Activated naive CD8-positive, alpha-beta T cell treated with anti-CD3 and anti-CD28 coated beads for 36 hours (primary cell): ENCODE data around the gene ZFP82. TPM values are rescaled to one million over a fixed set of nuclear protein-coding genes. Genes with fewer than 3 reads are reported as not detected.

ENCODE experiments used
- DNase-seq: peaks from one replicate; pipeline ENCODE4 v3.0.0; 2021
- H3K27ac Mint-ChIP-seq: one replicate; pipeline ENCODE4 v1.8.0; 2022; ENCODE audit warnings: mild to moderate bottlenecking, moderate library complexity, mixed read lengths
- H3K27me3 Mint-ChIP-seq: one replicate; pipeline ENCODE4 v1.8.0; 2022; ENCODE audit warnings: mild to moderate bottlenecking, mixed read lengths
- H3K36me3 Mint-ChIP-seq: one replicate; pipeline ENCODE4 v1.8.0; 2021; ENCODE audit warnings: mild to moderate bottlenecking, mixed read lengths
- H3K4me1 Mint-ChIP-seq: one replicate; pipeline ENCODE4 v1.8.0; 2021; ENCODE audit warnings: mixed read lengths
- H3K4me3 Mint-ChIP-seq: one replicate; pipeline ENCODE4 v1.8.0; 2022; ENCODE audit warnings: mild to moderate bottlenecking, moderate library complexity, mixed read lengths
- H3K9me3 Mint-ChIP-seq: one replicate; pipeline ENCODE4 v1.8.0; 2022; ENCODE audit warnings: mixed read lengths
- total RNA-seq, 2 experiments: library from RNA; stranded (reverse); gene quantifications; one replicate each; pipeline ENCODE4 v1.2.3, GENCODE V29; 2021

The ZFP82 gene
- 1 to 10 TPM; 5.2 to 5.7 TPM for total RNA-seq

DNA sequence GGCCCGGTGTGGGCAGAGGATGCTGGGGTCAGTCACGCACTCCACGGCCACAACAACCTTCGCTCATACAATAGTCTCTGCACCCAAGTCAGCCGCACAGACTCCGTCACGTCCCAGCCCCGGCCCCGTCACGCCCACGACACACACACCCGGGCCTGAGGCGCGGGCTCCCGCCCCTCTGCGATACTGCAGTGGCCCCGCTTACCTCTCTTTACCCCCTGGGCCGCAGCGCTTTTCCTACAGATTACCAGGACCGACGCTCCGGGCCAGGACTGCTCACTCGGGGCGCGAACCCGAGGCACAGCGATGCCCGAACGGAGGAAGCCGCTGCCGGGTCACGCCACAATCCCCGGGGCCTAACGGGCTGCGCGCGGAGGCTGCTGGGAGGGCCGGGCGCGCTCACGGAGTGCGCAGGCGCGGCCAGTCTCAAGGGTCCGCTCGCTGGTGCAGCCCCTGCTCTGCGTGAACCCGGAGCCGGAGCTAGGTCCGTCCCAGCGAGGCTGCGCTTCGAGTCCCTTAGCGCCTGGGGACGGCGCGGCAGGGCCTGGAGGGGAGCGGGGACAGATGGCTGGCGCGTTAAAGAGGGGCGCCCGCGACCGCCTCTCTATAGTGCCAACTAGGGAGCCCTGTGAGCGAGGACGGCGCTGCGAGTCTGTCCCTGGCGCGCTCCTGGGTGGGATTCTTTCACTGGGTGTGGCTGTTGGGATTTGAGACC lies at the start of gene ZFP82:
Gene ZFP82, minus strand, starts transcription at position 358 of the 715 bp plus-strand sequence. CDS start 8,855 bp downstream, outside the sequence.
- Mint-ChIP-seq H3K36me3 (peaks cover 70% of the 10 kb centered on the region), H3K4me3 (peak within 1 kb of the TSS; percentile 93), H3K4me1 (peaks cover 15% of the 10 kb centered on the region), H3K27ac (peak within 1 kb of the TSS; percentile 96), H3K9me3 (peaks cover 35% of the 10 kb centered on the region), H3K27me3 (peaks cover 30% of the 10 kb centered on the region)
- peak; percentile 86 for DNase-seq

DNA sequence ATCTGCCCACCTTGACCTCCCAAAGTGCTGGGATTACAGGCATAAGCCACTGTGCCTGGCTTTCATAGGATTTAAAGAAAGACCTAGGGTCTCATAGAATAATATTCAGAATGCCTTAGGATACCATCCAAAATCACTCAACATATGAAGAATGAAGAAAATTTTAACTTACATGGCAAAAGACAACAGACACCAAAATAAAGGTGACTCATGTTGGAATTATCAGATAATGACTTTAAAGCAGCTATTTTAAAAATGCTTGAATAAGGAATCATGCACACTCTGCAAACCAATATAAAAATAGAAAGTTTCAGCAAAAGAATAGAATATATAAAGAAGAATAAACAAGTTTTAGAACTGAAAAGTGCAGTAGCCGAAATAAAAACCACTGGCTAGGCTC lies 41.6 kb upstream of the ZFP82 start:
- DNase-seq = no peak
- H3K36me3 Mint-ChIP-seq = peaks cover 80% of the 10 kb centered on the region
- no peaks in the 10 kb centered on the region for H3K4me1 Mint-ChIP-seq
- H3K4me3 Mint-ChIP-seq = no peak overlapping the region
- no peak overlapping the region for H3K27ac Mint-ChIP-seq
- H3K9me3 Mint-ChIP-seq = peaks cover 38% of the 10 kb centered on the region
- no peaks in the 10 kb centered on the region for H3K27me3 Mint-ChIP-seq

DNA sequence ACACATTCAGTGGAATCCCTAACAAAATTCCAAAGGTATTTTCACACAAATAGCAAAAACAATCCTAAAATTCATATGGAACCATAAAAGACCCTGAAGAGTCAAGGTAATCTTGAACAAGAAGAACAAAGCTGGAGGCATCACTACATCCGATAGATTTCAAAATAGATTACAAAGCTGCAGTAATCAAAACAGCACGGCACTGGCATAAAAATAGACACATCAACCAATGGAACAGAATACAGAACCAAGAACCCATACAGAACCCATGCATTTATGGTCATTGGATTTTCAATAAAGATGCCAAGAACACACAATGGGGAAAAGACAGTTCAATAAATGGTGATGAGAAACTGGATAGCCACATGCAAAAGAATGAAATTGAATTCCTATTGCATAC lies 38.4 kb upstream of the ZFP82 start:
- Mint-ChIP-seq H3K4me3 (no peak overlapping the region), H3K27me3 (no peaks in the 10 kb centered on the region), H3K27ac (no peak overlapping the region), H3K9me3 (peaks cover 56% of the 10 kb centered on the region), H3K36me3 (peaks cover 87% of the 10 kb centered on the region), H3K4me1 (no peaks in the 10 kb centered on the region)
- DNase-seq = no peak

DNA sequence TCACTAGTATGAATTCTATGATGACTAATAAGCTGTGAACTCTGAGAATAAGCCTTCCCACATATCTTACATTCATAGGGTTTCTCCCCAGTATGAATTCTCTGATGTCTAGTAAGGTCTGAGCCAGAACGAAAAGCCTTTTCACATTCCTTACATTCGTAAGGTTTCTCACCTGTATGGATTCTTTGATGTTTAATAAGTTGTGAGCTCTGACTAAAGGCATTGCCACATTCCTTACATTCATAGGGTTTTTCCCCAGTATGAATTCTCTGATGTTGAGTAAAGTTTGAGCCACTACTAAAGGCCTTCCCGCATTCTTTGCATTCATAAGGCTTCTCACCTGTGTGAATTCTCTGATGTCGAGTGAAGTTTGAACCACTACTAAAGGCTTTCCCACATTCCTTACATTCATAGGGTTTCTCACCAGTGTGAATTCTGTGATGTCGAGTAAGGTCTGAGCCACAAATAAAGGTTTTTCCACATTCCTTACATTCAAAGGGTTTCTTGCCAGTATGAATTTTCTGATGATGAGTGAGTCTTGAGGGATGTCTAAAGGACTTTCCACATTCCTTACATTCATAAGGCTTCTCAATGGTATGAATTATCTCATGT lies 30.7 kb upstream of the ZFP82 start:
- no peak for DNase-seq
- Mint-ChIP-seq H3K27me3 (no peaks in the 10 kb centered on the region), H3K27ac (no peak overlapping the region), H3K36me3 (peaks cover 70% of the 10 kb centered on the region), H3K4me1 (no peaks in the 10 kb centered on the region), H3K9me3 (peaks cover 60% of the 10 kb centered on the region), H3K4me3 (no peak overlapping the region)

DNA sequence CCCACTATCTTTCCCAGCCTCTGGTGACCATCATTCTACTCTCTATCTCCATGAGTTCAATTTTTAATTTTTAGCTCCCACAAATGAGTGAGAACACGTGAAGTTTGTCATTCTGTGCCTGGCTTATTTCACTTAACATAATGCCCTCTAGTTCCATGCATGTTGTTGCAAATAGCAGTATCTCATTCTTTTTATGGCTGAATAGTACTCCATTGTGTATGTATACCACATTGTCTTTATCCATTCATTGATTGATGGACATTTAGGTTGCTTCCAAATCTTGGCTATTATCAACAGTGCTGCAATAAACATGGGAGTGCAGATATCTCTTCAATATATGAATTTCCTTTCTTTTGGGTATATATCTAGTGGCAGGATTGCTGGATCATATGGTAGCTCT lies 22.9 kb upstream of the ZFP82 start:
- Mint-ChIP-seq H3K27ac (no peak overlapping the region), H3K4me1 (no peaks in the 10 kb centered on the region), H3K4me3 (no peak overlapping the region), H3K36me3 (peaks cover 7% of the 10 kb centered on the region), H3K9me3 (peaks cover 34% of the 10 kb centered on the region), H3K27me3 (no peaks in the 10 kb centered on the region)
- DNase-seq = no peak

DNA sequence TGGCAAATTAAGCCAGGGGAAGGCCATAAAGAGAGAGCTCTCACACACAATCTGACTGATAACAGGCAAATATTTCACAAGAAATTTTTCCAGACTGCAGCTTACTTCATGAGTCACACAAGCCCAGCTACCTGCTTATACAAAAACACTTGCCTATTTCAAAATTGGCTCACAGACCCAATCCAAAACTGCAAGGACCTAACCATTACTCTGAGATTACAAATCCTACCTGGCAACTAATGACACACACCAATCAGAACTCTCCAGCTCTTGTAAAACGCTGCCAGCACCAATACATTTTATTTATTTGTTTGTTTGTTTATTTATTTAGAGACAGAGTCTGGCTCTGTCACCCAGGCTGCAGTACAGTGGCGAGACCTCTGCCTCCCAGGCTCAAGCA lies 18.1 kb upstream of the ZFP82 start:
- Mint-ChIP-seq H3K27me3 (no peaks in the 10 kb centered on the region), H3K4me3 (no peak overlapping the region), H3K4me1 (no peaks in the 10 kb centered on the region), H3K9me3 (peaks cover 31% of the 10 kb centered on the region), H3K36me3 (peaks cover 2% of the 10 kb centered on the region), H3K27ac (no peak overlapping the region)
- no peak for DNase-seq

DNA sequence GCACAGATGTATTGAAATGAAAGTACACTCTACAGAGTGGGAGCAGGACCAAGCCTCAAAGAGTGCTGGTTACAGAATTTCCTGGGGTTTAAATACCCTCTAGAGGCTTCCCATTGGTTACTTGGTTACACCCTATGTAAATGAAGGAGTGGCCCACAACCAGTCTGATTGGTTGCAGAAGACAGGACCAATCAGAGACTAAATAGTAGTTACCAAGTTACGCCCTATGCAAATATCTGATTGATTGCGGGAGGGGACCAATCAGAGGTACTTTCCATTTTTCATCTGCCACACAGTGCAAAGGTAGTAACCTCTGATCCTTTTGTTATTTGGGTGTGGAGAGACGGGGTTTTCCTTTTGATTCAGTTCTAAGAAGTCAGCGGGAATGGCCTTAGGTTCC lies 5.5 kb upstream of the ZFP82 start:
- Mint-ChIP-seq H3K36me3 (peaks cover 30% of the 10 kb centered on the region), H3K27me3 (peaks cover 43% of the 10 kb centered on the region), H3K9me3 (peaks cover 30% of the 10 kb centered on the region), H3K4me3 (no peak overlapping the region), H3K4me1 (peaks cover 5% of the 10 kb centered on the region), H3K27ac (no peak overlapping the region)
- no peak for DNase-seq

DNA sequence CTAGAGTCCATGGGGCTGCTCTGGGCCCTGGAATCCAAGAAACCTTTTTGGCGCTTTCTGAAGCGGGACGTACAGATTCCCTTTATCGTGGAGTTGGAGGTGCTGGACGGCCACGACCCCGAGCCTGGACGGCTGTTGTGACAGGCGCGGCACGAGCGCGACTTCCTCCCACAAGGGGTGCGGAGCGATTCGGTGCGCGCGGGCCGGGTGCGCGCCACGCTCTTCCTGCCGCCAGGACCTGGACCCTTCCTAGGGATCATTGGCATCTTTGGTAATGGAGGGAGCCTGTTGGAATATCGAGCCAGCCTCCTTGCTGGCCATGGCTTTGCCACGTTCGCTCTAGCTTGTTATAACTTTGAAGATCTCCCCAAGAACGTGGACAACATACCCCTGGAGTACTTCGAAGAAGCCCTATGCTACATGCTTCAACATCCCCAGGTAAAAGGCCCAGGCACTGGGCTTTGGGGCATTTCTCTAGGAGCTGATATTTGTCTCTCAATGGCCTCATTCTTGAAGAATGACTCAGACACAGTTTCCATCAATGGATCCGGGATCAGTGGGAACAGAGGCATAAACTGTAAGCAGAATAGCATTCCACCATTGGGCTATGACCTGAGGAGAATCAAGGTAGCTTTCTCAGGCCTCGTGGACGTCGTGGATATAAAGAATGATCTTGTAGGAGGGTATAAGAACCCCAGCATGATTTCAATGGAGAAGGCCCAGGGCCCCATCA lies 3.5 kb upstream of the ZFP82 start:
- Mint-ChIP-seq H3K27me3 (peaks cover 43% of the 10 kb centered on the region), H3K36me3 (peaks cover 44% of the 10 kb centered on the region), H3K9me3 (peaks cover 32% of the 10 kb centered on the region), H3K27ac (no peak overlapping the region), H3K4me1 (peaks cover 13% of the 10 kb centered on the region), H3K4me3 (peak overlapping the region; percentile 43)
- no peak for DNase-seq

DNA sequence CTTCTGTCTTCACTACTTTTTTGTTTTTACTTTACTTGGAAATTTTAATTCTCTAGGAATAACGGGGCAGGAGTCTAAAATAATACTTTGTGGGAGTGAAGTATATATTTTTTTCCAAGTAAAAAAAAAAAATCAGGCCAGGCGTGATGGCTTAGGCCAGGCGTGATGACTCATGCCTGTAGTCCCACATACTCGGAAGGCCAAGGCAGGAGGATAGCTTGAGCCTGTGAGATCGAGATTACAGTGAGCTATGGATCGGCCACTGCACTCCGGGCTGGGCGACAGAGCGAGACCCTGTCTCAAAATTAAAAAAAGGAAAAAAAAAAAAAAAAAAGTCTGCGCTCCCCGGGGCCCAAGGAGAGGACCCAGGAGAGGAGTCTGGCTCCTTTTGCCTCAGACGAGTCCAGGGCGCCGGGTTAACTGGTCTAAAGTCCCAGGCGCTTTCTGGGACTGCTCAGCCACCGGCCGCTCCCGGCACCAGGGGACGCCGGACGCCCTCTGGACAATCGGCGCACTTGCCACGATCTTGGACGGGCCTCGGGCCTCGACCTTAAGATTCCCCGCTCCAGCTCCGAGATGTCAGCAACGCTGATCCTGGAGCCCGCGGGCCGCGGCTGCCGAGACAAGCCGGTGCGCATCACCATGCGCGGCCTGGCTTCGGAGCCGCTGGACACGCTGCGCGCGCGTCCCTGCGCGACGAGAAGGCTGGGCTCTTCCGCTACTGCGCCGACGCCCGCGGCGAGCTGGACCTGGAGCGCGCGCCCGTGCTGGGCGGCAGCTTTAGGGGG lies 2.7 kb upstream of the ZFP82 start:
- Mint-ChIP-seq H3K27me3 (peaks cover 43% of the 10 kb centered on the region), H3K4me1 (peaks cover 13% of the 10 kb centered on the region), H3K4me3 (peak overlapping the region; percentile 51), H3K9me3 (peaks cover 31% of the 10 kb centered on the region), H3K36me3 (peaks cover 48% of the 10 kb centered on the region), H3K27ac (no peak overlapping the region)
- DNase-seq = peak; percentile 9

DNA sequence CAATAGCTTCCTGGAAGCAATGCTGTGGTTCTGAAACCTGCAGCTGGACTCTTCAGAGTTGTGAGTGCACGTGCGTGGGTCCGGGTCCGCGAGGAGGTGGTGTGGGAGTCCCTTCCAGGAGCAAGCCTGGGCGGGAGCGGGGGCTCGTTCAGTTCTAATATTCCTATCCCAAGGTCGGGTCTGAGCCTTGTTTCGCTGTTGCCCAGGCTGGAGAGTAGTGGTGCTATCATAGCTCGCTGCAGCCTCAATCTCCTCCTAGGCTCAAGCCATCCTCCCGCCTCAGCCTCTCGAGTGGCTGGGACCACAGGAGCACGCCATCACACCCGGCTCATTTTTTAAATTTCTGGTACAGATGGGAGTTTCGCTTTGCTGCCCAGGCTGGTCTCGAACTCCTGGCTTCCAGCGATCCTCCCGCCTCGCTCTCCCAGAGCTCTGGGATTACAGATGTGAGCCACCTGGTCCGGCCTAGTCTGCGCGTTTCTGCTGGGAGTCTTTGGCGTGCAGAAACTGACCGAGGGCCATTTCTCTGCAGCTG lies 625 bp downstream of the ZFP82 start:
- Mint-ChIP-seq H3K27me3 (peaks cover 26% of the 10 kb centered on the region), H3K9me3 (peaks cover 37% of the 10 kb centered on the region), H3K4me1 (peaks cover 15% of the 10 kb centered on the region), H3K36me3 (peaks cover 76% of the 10 kb centered on the region), H3K27ac (peak overlapping the region; percentile 96), H3K4me3 (peak overlapping the region; percentile 93)
- no peak for DNase-seq

DNA sequence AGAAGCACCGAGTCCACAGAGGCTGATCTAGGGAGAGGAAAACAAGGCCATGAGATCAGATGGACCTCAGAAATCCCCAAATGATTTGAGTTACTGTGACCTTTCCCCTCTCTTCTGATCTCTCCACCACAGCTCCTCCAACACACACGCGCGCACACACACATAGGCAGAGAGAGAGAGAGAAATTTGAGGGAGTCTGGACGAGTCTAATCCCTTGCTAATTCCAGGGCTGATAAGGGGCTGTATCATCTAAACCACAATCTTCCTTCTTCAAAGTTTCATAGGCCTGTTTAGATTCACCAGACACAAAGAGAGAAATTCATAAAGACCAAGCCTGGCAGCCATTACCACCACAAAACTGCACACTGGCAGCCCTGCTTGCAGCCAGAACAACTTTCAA lies 8.6 kb downstream of the ZFP82 start:
- Mint-ChIP-seq H3K4me1 (no peaks in the 10 kb centered on the region), H3K4me3 (no peak overlapping the region), H3K27me3 (no peaks in the 10 kb centered on the region), H3K27ac (no peak overlapping the region), H3K36me3 (peaks cover 90% of the 10 kb centered on the region), H3K9me3 (peaks cover 53% of the 10 kb centered on the region)
- DNase-seq = no peak

DNA sequence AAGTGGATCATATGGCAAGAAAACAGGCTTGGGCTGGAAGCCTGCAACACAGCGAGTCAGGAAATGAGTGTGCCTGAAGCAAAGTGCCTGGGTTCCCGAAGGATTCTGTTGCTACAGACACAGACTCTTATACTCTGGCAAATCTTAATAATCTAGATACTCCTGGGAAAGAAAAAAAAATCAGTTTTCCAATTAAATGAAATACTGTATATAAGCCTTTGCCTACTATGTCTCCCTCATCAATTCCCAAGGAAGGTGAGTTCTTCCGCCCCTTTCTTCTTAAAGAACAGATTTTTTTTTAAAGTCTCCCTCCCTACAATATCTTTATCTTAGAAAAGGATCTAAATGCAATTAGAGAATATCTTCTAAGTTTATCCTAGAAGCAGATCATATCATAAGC lies 10.3 kb downstream of the ZFP82 start:
- no peaks in the 10 kb centered on the region for H3K4me1 Mint-ChIP-seq
- H3K36me3 Mint-ChIP-seq = peaks cover 90% of the 10 kb centered on the region
- H3K27ac Mint-ChIP-seq = no peak overlapping the region
- no peak for DNase-seq
- H3K9me3 Mint-ChIP-seq = peaks cover 58% of the 10 kb centered on the region
- no peak overlapping the region for H3K4me3 Mint-ChIP-seq
- no peaks in the 10 kb centered on the region for H3K27me3 Mint-ChIP-seq

DNA sequence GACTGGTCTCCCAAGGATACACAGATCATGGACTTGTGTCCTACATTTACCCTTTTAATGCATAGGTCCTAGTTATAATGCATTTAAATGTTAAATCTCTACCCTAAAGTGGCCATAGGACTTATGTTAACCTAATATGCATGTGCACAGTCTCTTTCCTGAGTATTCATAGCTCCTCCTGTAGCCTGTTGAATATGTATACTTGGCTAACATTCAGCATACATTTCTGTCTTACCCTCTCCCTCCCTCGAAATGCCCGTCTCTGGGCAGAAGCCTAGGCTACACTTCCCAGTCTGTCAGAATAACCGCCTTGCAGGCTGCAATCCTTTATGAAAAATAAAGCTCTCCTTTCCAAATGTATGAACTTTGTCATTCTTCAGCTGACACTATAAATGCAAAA lies 13.9 kb downstream of the ZFP82 start:
- peaks cover 89% of the 10 kb centered on the region for H3K36me3 Mint-ChIP-seq
- no peak overlapping the region for H3K27ac Mint-ChIP-seq
- no peaks in the 10 kb centered on the region for H3K4me1 Mint-ChIP-seq
- H3K4me3 Mint-ChIP-seq = no peak overlapping the region
- peaks cover 53% of the 10 kb centered on the region for H3K9me3 Mint-ChIP-seq
- no peaks in the 10 kb centered on the region for H3K27me3 Mint-ChIP-seq
- DNase-seq = no peak

DNA sequence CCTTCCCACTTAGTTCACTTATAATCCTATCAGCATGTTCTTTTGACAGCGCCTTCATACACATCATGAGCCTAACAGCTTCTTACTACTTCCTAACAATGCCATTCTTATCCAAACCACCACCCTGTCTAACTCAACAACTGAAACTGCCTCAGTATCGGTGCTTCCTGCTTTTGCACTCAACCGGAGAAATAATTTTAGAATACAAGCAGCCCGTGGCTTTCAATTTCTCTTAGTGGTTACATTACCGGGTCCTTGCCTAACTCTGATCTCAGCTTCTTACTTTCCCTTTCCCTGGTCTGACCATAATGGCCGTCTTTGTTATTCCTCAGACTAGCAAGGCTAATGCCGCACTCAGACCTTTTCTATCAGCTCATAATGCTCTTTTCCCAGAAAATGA lies 17.0 kb downstream of the ZFP82 start:
- H3K4me1 Mint-ChIP-seq = no peaks in the 10 kb centered on the region
- peaks cover 49% of the 10 kb centered on the region for H3K9me3 Mint-ChIP-seq
- no peaks in the 10 kb centered on the region for H3K27me3 Mint-ChIP-seq
- H3K36me3 Mint-ChIP-seq = peaks cover 89% of the 10 kb centered on the region
- no peak for DNase-seq
- no peak overlapping the region for H3K4me3 Mint-ChIP-seq
- H3K27ac Mint-ChIP-seq = peak overlapping the region; percentile 4

DNA sequence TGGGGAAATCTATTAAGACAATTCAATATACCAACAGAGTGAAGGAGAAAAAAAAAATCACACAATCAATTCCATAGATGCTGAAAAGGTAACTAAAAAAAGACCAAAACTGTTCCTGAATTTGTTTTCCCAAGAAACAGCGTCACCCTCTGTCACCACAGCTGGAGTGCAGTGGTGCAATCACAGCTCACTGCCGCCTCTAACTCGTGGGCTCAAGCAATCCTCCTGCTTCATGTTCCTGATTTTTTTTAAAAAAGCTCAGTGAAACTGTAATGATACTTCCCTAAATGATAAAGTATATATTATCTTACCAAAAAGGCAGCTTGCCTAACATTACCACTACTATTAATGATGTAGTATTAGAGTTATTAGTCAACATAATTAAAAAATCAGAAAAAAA lies 19.9 kb downstream of the ZFP82 start:
- H3K4me3 Mint-ChIP-seq = no peak overlapping the region
- DNase-seq = no peak
- H3K9me3 Mint-ChIP-seq = peaks cover 48% of the 10 kb centered on the region
- H3K36me3 Mint-ChIP-seq = peaks cover 89% of the 10 kb centered on the region
- no peaks in the 10 kb centered on the region for H3K27me3 Mint-ChIP-seq
- no peaks in the 10 kb centered on the region for H3K4me1 Mint-ChIP-seq
- no peak overlapping the region for H3K27ac Mint-ChIP-seq
